Fibroblast of lung (primary cell): Measurements from ENCODE around the gene ST3GAL4.

ENCODE experiments used
- CTCF ChIP-seq, 2 donors: IDR thresholded peaks in 1 of 2; conservative IDR thresholded peaks in 1 of 2; 1 replicate in 1 of 2; 2 replicates in 1 of 2; pipeline ENCODE4 v1.5.1; 2011 to 2012; ENCODE audit warnings: low read length in 2 of 2, control low read depth in 1 of 2, inconsistent platforms in 1 of 2, low read depth in 1 of 2, mild to moderate bottlenecking in 1 of 2
- EZH2 ChIP-seq: IDR thresholded peaks from 2 replicates; pipeline ENCODE4 v1.5.1; 2012; ENCODE audit warnings: low read length, control low read depth, mild to moderate bottlenecking; ENCODE audit errors: missing control alignments

GRCh38 chr11:126390272-126390867, 34.9 kb downstream of the ST3GAL4 start:
- TF ChIP-seq CTCF (conservative IDR thresholded peaks at IDR 0.05 in 1 of 2, IDR thresholded peaks at IDR 0.05 in 1 of 2; ENCODE audit: low read depth in 1 of 2, low read length in 2 of 2) (no peak), EZH2 (no peak)
